Activated CD8-positive, alpha-beta memory T cell treated with anti-CD3 and anti-CD28 coated beads for 4 hours (primary cell): Measurements from ENCODE around the gene RAPGEF4.
A peak's percentile ranks its signal among the peaks of the same experiment; 100 is the strongest.

Experiments used
- DNase-seq, 2 donors: peaks; one replicate each; pipeline ENCODE4 v3.0.0-alpha.2; 2020; ENCODE audit warnings: low read depth in 2 of 2

Gene RAPGEF4

DNA sequence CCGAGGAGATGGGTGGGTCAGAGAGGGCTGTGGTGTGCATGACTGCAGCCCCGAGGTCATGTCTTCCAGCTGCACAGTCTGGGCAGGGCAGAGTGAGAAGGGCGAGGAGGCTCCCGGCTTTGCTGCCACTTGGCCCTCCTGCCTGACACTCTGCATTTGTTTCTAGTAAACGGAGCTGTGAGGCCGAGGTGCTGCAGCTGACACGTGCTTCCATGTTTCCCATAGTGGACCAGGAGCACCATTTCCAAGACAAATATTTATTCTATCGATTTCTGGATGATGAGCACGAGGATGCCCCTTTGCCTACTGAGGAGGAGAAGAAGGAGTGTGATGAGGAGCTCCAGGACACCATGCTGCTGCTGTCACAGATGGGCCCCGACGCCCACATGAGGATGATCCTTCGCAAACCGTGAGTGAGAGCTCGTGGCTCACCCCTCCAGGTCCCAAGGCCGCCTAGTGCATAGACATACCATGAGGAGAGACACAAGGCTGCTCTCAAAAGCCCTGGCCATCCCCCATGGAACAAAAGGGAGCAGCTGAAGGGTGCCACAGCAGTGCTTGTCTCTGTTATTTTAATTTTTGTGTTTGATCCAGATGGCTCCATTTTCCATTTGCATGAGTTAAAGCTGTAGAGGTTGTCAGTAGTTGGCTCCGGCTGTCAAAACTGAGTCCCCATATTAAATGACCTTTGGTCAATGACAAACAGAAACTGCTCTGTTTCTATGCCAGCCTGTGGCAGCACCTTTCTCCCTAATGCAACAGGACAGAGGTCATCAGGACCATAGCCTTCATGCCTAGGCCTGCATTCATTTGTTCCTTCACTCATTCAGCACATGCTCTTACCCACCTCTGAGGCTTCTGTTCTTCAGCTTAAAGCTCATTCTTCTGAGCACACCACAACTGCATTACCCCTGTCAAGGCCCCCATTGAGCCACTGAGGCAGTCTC, 231.7 kb downstream of the RAPGEF4 start:
- no peak for DNase-seq

DNA sequence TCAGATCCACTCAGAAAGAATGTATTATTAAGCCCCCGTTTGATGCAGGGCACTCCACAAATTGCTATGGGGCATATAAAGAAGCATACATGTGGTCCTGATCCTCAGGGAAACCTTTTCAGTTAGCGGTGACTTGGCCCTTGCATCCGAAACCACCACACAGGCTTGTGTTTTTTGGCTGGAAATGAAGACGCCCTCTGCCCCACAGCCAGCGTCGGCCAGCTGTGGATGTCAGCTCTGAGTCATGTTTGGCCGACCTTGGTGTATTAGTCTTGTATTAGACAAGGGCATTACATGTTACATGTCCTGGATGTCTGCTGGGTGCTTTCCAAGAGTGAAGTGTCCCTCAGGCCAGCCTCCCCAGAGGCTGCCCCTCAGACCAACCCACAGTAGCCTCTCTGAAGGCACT, 232.4 kb downstream of the RAPGEF4 start:
- DNase-seq, result no peak

DNA sequence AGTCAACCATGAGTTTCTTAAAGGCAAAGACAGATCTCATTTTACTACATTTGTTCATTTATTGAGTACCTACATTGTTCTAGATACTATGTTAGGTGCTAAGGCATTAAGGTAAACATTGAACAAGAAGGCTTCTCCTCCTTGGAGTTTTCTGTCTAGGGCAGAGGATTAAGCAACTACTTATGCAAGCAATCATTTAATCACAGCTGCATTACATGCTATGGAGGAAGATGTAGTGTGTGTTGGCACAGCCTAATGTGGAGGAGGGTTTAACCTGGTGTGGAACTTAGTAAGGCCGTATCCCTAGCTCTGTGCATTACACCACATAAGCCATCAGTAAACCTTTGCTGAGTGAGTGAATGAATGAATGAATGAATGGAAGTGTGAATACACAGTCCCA, 233.5 kb downstream of the RAPGEF4 start:
- no peak for DNase-seq

DNA sequence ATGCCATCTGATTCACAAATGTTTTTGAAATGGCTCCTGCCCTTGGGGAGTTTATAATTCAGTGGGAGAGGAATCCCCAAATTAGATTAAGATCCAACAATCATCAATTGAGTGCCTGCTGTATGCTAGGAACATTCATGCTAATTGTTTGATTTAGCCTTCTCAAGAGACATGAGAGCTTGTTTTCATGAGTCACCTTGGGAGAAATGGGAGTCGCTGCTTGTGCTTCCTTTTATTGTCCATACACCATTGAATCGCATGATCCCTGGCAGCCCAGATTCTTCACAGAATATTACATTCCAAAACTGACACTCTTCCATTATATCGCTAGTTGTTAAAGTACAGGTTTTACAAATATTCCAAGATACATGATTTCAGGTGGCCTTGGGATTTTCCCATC, 234.0 kb downstream of the RAPGEF4 start:
- DNase-seq, result no peak

DNA sequence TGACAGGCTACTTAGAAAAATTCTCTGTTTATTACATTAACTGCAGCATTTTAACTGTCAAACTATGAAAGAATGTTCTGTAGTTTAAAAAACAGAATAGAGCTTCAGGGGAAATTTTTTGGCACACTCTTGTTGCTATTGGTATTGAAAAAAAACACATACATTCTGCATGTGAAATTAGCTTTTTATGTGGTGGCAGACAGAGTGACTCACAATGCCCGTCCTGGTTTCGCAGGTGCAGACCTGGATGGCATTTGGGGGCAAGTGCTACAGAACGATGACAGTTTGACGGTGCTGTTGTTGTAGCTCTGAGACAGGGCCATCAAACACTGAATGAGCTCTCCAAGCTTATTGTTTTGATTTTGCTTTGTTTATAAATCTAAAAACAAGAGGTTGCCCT, 235.0 kb downstream of the RAPGEF4 start:
- peak in 1 of 2 donors; percentile 15 for DNase-seq

DNA sequence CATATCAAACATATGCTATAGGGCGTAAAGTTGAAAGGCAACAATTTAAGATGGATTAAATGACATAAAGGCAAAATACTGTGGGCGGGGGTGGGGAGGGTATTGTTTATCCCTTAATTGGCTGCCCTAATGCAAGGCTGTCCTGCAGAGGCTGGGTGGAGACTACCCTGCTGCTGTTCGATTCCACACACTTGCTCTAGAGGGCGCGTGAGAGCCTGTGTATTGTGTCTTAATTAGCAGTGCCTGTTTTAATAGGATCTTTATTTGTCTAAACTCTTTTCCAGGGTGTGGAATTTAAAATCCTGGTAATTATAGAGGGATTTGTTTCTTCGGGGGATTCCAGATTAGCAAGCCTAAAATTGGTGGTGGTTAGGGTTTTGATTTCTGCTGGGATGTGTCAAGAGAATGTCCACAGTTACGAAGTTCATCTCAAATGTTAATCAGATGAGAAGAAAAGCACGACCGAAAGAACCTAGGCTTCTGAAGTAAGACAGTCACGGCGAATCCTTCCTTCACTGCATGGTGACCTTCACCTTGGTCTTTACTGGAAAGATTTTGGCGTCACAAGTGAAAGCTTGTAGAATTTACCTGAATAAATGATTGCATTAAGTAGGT, 236.5 kb downstream of the RAPGEF4 start:
- no peak for DNase-seq

- no peak for DNase-seq
These were observed 239.1 kb downstream of the RAPGEF4 start for GRCh38 chr2:172974762-172975161.

GRCh38 chr2:172976116-172976515, 240.5 kb downstream of the RAPGEF4 start:
- no peak for DNase-seq

DNA sequence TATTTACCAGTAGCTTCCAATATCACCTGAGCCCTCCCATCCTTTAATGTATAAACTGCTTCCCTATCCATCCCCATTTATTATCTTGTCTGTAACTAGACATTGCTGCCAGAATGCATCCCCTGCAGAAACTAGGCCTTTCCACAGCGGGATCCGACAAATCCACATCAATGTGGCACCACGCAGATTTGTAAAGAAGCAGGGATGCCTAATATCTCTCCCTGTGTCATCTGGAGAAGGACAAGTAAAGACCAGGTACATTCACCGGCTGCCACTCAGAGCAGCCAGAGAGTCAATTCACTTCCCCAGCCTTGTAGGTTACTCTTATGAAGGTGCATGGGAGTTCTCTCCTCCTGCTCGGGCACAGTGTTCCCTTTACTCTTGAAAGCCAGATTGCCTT, 241.2 kb downstream of the RAPGEF4 start:
- DNase-seq, result no peak

DNA sequence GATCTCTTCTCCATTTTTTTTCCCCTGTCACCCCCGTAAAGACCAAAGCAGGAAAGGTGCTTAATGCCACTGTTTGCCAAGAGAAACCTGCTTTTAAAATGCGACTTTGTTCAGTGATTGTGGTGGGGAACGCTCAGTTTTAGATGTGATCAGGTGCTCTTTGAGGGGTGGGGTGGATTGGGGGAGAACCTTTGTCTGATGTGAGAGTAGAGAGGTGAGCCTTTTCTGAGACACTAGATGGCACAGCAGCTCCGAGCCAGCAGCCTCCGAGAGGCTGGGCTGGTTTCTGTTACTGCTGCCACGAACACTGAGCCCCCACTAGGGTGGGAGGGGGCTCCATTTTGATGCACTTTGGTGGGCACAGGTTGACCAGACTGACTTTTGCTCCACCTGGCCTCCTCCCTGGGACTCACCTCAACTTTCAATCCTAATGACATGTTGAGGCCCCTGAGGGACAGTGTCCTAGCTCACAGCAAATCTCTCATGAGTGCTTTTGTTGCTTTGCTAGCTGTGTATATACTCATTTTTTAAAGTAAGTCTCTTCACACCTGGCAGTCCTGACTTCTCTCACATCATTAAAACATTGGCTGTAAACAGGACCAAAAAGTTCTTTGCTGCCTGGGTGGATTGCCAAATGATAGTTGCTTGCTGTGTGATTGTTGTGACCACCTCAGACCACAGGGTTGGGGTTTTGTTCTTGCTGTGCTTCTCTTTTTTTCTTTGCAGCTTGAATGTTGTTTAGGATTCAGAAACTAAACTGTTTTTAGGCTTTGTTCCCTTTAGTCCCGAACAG, 241.8 kb downstream of the RAPGEF4 start:
- no peak for DNase-seq

DNA sequence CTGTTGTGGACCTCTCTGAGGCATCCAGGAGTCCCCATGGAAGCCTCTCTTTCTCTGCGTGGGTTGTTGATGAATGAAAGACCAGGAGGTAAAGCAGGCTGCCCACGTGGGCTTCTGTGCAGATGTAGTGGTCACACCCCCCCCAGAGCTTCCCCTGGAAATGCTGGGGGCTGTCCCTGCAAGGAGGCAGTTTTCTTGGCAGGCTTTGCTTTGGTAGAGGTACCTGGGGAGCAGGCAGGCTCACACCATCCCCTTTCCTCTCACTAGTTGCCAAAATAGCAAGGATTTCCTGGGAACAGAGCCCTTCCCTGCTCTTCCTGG, 242.4 kb downstream of the RAPGEF4 start:
- DNase-seq, result no peak

GRCh38 chr2:172985139-172985892, 249.7 kb downstream of the RAPGEF4 start:
- DNase-seq, result no peak

DNA sequence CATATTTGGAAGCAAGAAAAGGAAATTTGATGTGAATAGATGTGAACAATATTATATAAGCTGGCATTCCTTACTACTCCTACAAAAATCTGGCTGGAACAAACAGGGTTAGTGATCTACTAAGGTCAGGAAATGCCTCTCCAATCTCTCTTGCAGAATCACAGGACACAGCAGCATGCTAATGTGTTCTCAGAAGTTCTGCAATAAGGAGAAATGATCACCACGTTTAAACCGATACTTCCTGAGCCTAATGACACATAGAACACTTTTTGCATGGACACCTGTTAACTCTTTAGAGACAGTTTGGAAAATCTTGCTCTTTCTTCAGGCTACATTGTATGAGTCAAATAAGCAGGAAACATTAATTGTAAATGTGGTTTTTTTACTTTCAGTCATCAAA, 250.4 kb downstream of the RAPGEF4 start:
- no peak for DNase-seq

- DNase-seq, result no peak
These were observed 253.1 kb downstream of the RAPGEF4 start for GRCh38 chr2:172988728-172989127.

GRCh38 chr2:172991031-172991430, 255.4 kb downstream of the RAPGEF4 start:
- no peak for DNase-seq

DNA sequence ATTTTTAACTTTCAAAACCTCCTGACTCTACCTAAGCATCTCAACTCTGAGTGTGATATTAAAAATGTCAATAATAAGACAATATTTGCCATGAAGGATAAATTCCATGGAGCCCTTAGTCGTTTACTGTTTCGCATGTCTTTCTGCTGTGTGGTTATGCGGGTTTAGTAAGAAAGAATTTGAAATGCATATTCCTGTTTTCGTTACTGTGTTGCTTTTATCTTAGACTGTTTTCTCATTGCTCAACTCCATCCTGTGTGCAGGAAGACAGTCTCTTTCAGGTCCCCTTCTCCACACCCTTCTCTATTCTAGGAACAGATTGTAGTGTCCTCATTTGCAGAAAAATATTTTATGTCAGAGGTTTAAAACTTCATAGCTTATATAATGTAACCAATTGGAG, 257.5 kb downstream of the RAPGEF4 start:
- no peak for DNase-seq

DNA sequence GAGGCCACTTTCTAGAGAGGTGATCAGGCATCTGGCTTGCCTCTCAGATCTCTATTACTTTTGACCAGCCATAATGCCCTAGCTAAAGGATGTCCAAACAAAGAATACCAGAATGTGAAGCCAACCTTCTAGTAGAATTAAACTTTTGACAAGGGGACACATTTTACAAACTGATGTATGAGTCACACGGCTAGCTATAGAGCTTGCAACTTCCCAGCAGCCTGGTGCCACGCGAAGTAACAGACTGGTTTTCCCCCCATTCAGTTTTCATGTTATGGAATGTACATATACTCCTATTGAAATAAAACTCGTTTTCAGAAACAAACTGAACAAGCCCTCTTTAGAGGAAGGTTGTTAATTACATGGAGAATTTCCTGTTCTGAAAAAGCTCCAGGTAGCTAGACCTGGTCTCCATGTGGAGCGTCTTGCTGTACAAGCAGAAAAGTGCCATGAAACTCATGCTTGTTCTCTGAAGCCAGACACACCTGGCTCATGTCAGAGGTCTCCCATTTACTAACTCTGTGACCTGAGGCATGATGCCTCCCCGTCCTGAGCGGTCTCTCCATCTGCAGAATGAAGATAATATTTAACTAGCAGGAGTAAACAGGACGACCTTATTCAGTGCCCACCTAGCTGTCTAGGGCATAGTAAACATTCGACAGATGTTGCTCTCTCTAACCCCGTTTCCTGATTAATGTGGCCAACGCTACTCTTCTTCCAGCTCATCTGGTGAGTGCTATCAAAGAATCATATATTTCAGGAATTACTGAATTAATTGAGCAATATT, 258.5 kb downstream of the RAPGEF4 start:
- DNase-seq, result no peak

- DNase-seq, result no peak
These were observed 259.2 kb downstream of the RAPGEF4 start for GRCh38 chr2:172994864-172995263.

DNA sequence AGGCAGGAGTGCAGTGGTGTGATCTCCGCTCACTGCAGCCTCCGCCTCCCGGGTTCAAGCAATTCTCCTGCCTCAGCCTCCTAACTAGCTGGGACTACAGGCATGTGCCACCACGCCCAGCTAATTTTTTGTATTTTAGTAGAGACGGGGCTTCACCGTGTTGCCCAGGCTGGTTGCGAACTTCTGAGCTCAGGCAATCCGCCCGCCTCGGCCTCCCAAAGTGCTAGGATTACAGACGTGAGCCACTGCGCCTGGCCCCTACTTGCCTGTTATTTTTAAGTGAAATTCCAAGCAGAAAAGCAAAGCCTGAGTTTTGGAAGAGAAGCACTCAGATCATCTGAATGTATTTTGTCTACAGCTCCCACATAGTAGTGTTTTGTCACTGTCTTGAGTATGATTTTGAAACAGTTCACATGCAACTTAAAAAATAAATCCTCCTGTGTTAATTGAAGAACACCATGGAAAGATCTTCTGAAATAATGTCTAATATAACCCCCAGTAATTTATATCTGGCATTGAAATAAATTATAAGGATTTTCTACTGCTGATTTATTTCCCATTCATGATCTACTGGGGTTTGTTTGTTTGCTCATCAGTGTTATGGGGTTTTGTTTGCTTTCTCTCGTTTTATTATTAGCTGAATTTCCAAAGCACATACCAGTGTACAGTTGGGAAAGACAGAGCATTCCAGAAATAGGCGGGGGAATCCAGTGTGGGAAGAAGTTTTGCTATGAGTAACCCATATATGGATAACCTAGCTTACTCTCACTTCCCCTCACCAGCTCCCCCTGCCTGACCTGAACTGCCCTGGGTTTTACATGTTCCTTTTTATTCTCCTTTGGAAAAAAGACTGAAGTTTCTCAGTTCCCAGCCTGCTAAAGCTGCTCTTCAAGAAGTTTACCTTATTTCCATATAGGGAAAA, 259.9 kb downstream of the RAPGEF4 start:
- DNase-seq, result no peak

DNA sequence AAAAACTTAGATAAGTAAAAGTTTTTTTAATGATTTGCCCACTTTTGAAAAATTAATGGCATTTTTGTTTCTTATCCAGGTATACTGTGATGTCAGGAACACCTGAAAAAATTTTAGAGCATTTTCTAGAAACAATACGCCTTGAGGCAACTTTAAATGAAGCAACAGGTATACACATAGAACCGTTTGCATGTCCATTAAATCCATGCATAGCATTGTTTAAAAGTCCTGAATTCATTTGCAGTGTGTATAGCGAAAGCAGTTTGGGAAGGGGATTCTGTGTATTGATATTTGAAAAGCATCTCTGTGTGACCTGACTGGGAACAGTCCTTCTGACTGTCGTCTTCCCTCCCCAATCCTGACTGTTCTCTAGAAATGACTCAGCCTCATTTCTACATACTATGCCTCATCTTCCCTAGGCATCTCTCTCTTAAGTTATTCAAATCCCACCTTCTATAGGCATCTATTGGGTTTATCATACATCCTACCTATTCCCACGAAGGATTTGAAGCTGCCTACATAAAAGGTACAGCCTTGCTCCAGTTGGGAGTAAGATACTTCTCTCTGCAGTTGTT, 260.8 kb downstream of the RAPGEF4 start:
- no peak for DNase-seq
